ENCODE results near the gene ZMAT2. TPM values are rescaled to one million over a fixed set of nuclear protein-coding genes. Genes with fewer than 3 reads are reported as not detected.

Gene ZMAT2
- total and polyA plus RNA-seq, 2 donors (not counting 3 experiments of a cell fraction or from before 2014, with no cell fraction given): 49.0 to 58.0 TPM

DNA sequence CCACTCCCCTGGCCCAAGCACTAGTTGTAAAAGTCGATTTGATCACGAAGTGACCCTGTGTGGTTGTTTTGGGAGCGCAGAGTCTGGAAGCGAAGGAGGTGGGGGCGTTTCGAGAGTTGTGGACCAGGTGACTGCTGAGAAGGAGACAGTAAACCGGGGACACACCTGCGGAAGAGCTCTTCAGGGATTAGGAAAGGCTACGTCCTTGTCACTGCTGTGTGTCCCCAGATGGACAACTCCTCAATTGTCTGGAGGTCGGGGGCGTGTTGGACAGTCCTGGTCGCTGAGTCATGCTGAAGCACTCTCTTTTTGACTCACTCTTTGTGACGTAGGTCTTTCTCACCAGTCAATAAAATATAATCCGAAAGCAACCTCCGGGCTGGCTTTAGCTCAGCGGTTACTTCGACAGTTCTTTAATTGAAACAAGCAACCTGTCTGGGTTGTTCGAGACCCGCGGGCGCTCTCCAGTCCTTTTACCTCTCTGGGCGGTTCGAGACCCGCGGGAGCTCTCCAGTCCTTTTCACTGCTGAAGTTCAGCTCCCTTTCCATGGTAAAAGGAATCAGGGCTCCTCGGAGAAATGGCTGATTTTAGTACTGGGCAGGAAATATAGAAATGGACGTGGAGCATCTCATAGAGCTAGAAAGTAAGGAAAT, 10.8 kb downstream of the ZMAT2 start:
- DNase-seq (ENCODE audit: low read depth, low spot score) (peak; percentile 100), FAIRE-seq (peak; percentile 85)
- dilution Hi-C loops (cut with MboI; ENCODE audit: extremely low pct_ligation_motif_present, low sequenced_read_pairs): no loop called here
- POLR2A ChIA-PET: interaction anchor here (0.7 to 1.4 kb wide), 3 partner anchors 11 to 20 kb away, joined by 3 to 8 read pairs (median 4); partner anchors contain the start of genes HARS1, HARS2 and ZMAT2
- H3K79me2 ChIP-seq (ENCODE audit: control insufficient read depth, insufficient read depth, low read length): no peaks in the 10 kb centered on the region
- no peaks in the 10 kb centered on the region for H3K9me3 ChIP-seq (replicated peaks; ENCODE audit: control insufficient read depth, insufficient read depth, low read length)
- intact Hi-C loops (cut with micrococcal nuclease): loop anchor here (1.0 to 5.0 kb wide), 5 partner anchors 11 to 851 kb away; partner anchors contain the start of genes HARS1, HARS2, IK and NDUFA2
- peak overlapping the region; percentile 84 to 95 (median 93) for H3K4me3 ChIP-seq (replicated peaks in 1 of 3; ENCODE audit: insufficient read depth in 1 of 3, low read depth in 1 of 3, low read length in 3 of 3)
- H3K9ac ChIP-seq (replicated peaks; ENCODE audit: extremely low read depth, insufficient read depth, low read length): peak overlapping the region; percentile 80
- H4K20me1 ChIP-seq (replicated peaks; ENCODE audit: control insufficient read depth, extremely low read depth, insufficient read depth, low read length): no peaks in the 10 kb centered on the region
- peak overlapping the region; percentile 100 for H2AFZ ChIP-seq (ENCODE audit: low read depth, low read length)
- H3K27ac ChIP-seq (ENCODE audit: insufficient read depth, low read depth, low read length): peak overlapping the region; percentile 90
- CTCF ChIA-PET: interaction anchor here (0.8 to 3.1 kb wide), 8 partner anchors 9 to 365 kb away, joined by 3 to 13 read pairs (median 8); partner anchors contain the start of genes HBEGF, WDR55 and ZMAT2
- peaks cover 10% of the 10 kb centered on the region for H3K4me1 ChIP-seq (ENCODE audit: control insufficient read depth, extremely low read depth, insufficient read depth, low read length)
- peak overlapping the region; percentile 98 for H3K4me2 ChIP-seq (ENCODE audit: insufficient read depth, low read length)
- H3K36me3 ChIP-seq (ENCODE audit: control insufficient read depth in 2 of 2, extremely low read depth in 1 of 2, insufficient read depth in 2 of 2, low read length in 2 of 2): peaks cover under 1 to 5% of the 10 kb centered on the region in 2 experiments
- no peaks in the 10 kb centered on the region for H3K9me1 ChIP-seq (replicated peaks; ENCODE audit: control insufficient read depth, extremely low read depth, insufficient read depth, low read length)
- H3K27me3 ChIP-seq (ENCODE audit: control insufficient read depth in 2 of 2, insufficient read depth in 2 of 2, low read length in 2 of 2): no peaks in the 10 kb centered on the region
- no TSS peak for BruUV-seq (replicated peaks)
- TF ChIP-seq JUN (IDR thresholded peaks at IDR 0.05; ENCODE audit: borderline replicate concordance, insufficient read depth, insufficient read length, low read depth) (peak; percentile 94), MAX (IDR thresholded peaks at IDR 0.05; ENCODE audit: insufficient read depth, insufficient read length) (no peak), POLR2A (IDR thresholded peaks at IDR 0.05; ENCODE audit: low read depth, low read length) (no peak), EZH2 (IDR thresholded peaks at IDR 0.05; ENCODE audit: borderline replicate concordance, low read depth, low read length, severe bottlenecking) (no peak), MYC (IDR thresholded peaks at IDR 0.05; ENCODE audit: low read depth, low read length) (no peak), FOS (IDR thresholded peaks at IDR 0.05; ENCODE audit: borderline replicate concordance, insufficient read depth, low read length) (peak; percentile 97), GATA2 (IDR thresholded peaks at IDR 0.05; ENCODE audit: insufficient read depth, insufficient read length, low read depth, low read length) (peak; percentile 21), POLR2AphosphoS5 (IDR thresholded peaks at IDR 0.05; ENCODE audit: insufficient read depth, low read depth, low read length) (peak; percentile 55), CTCF (IDR thresholded peaks at IDR 0.05; ENCODE audit: extremely low read depth in 1 of 2, insufficient read depth in 1 of 2, low read depth in 1 of 2, low read length in 2 of 2) (no peak)

Measured in endothelial cell of umbilical vein (primary cell).